Activated CD4-positive, alpha-beta T cell treated with anti-CD3 and anti-CD28 coated beads for 48 hours (primary cell): ENCODE data around the gene PER3.
A peak's percentile ranks its signal among the peaks of the same experiment; 100 is the strongest.
"Not testable (repeated sequence)": the region's sequence is repeated elsewhere in the genome, so short reads cannot be mapped to it uniquely, and the experiment has no call there.

Source experiments
- DNase-seq: peaks from one replicate; pipeline ENCODE4 v3.0.0-alpha.2; 2020

Gene PER3

DNA sequence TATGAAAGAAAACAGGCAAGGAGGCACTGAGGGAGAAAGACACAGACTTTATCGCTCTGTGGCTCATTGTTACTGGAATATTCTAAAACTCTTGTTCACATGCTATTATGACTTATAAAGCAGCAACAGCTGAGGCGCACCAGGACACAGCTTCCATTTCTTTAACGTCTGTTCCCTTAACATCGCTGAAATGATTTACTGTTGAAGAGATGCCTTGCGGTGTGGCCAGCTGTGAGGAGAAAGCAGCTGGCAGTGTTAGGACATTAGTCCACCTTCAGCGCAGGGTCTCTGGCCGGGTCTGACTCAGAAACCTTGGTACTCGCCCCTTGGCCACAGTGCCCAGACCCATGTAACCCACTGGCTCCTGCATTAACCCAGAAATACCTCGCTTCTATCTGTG lies 3.1 kb upstream of the PER3 start:
- no peak for DNase-seq

DNA sequence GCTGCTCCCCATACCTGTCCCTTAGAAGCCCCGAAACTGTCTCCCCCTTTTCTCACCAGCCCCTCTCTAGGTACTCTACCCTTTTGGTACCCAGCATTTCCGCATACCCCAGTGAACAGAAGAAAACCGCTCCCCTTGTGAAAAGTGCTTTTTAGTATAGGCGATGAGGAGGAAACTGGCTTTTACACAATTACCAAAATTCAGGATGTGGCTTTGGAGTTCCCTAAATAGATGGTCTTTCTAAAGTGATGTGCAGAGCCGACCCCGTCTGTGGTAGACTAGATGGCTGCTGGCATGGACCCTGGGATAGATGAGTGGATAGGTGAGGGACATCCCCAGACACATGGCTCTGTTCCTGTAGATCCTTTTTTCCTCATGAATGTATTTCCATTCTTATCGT lies 2.6 kb upstream of the PER3 start:
- no peak for DNase-seq

- DNase-seq = no peak
Measured at GRCh38 chr1:7781923-7782495, 2.1 kb upstream of the PER3 start.

GRCh38 chr1:7783178-7783711 lies 846 bp upstream of the PER3 start:
- peak; percentile 49 for DNase-seq

- DNase-seq = no peak
Measured at GRCh38 chr1:7784492-7785071, 491 bp downstream of the PER3 start.

DNA sequence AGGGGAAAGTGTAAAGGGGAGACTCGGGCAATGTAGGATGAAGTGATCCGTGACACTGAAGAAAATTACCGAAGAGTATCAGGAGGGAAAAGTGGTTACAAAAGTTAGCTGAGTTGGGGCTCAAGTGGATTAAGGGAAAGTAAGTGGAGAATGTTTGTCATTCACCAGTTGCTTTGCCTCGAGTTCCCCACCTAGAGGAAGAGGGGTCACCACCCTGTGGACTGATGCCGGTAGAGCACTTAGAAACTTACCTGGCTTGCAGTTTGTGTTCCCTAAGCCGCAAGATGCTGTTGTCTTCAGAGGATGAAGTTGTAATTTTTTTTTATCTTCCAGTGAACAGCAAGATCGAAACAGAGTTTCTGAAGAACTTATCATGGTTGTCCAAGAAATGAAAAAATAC lies 1.0 kb downstream of the PER3 start:
- no peak for DNase-seq

GRCh38 chr1:7786795-7787194 lies 2.7 kb downstream of the PER3 start:
- DNase-seq = no peak

DNA sequence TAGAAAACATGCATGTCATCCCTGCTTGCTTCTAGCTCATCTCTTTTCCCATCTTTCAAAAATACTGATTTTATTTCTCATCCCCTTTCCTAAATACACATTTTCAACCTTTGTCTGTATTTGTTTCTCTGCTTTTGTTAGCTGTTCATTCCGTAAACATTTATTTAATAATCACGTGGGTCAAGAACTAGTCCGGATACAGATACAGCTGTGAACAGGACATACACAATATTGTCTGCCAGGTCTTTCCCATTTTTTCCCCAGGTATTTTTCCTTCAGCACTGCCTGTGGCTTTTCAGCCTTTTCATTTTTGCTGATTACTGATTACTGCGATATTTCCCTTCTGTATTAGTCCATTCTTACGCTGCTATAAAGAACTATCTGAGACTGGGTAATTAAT lies 5.7 kb downstream of the PER3 start:
- no peak for DNase-seq

GRCh38 chr1:7791027-7791426 lies 6.9 kb downstream of the PER3 start:
- not testable (repeated sequence) for DNase-seq

DNA sequence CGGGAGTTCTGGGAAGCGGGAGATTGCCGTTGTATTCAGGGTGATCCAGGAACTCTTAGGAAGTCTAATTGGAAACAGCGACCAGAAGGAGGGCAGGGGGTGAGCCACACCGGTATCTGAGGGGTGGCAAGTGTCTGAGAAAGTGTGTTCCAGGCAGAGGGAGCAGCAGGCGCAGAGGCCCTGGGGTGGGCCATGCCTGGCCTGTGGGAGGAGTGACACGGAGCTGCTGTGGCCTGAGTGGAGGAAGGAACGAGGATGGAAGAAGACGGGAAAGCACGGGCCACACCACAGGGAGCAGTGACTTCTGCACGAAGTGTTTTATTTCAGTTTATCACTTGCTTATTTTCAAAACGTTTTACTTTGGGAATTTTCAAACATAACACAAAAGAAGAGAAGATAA lies 11.3 kb downstream of the PER3 start:
- DNase-seq = no peak

GRCh38 chr1:7805460-7805859 lies 21.4 kb downstream of the PER3 start:
- no peak for DNase-seq

GRCh38 chr1:7808253-7808844 lies 24.3 kb downstream of the PER3 start:
- DNase-seq = no peak

- DNase-seq = no peak
Measured at GRCh38 chr1:7809742-7810141, 25.7 kb downstream of the PER3 start.

- DNase-seq = peak; percentile 62
Measured at GRCh38 chr1:7810395-7810794, 26.3 kb downstream of the PER3 start.

GRCh38 chr1:7811476-7811875 lies 27.4 kb downstream of the PER3 start:
- DNase-seq = no peak

GRCh38 chr1:7813677-7814373 lies 29.7 kb downstream of the PER3 start:
- no peak for DNase-seq

DNA sequence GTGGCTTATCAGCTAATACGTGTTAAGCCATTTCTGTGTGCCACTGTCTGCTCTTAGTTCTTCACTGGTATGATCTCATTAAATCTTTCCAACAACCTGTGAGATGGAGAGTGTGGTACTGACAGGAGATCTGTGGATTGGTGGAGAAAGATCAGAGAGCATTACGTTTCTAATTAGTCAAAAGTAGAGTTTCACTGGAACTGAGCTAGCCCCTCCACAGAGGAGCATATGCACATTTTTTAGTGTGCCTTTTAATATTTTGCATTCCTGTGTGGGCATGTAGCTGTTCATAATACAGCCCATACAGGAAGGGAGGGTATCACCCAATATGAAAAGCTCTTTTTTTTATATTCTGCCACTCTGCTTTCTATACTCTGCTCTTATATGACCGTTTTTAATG lies 37.2 kb downstream of the PER3 start:
- DNase-seq = no peak

- no peak for DNase-seq
Measured at GRCh38 chr1:7824701-7825100, 40.6 kb downstream of the PER3 start.

DNA sequence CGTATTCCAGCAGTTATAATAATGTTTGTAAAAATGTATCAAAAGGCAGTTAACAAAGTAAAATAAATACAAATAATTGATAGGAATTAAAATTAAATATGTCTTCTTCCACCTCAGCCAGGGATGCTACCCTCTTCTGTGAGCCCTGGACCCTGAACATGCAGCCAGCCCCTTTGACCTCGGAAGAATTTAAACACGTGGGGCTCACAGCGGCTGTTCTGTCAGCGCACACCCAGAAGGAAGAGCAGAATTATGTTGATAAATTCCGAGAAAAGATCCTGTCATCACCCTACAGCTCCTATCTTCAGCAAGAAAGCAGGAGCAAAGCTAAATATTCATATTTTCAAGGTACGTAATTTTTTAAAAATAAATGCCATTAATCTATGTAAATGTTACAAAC lies 42.3 kb downstream of the PER3 start:
- no peak for DNase-seq

DNA sequence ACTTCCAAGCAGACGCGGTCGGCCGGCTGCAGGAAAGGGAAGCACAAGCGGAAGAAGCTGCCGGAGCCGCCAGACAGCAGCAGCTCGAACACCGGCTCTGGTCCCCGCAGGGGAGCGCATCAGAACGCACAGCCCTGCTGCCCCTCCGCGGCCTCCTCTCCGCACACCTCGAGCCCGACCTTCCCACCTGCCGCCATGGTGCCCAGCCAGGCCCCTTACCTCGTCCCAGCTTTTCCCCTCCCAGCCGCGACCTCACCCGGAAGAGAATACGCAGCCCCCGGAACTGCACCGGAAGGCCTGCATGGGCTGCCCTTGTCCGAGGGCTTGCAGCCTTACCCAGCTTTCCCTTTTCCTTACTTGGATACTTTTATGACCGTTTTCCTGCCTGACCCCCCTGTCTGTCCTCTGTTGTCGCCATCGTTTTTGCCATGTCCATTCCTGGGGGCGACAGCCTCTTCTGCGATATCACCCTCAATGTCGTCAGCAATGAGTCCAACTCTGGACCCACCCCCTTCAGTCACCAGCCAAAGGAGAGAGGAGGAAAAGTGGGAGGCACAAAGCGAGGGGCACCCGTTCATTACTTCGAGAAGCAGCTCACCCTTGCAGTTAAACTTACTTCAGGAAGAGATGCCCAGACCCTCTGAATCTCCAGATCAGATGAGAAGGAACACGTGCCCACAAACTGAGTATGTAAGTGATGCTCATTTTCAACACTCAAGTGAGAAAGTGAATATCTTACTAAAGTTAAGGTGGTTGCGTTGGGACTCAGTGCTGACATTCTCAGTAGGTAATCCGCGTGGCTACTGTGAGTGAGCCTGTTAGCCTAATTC lies 43.2 kb downstream of the PER3 start:
- peak; percentile 37 for DNase-seq

- DNase-seq = no peak
Measured at GRCh38 chr1:7831458-7831857, 47.4 kb downstream of the PER3 start.

DNA sequence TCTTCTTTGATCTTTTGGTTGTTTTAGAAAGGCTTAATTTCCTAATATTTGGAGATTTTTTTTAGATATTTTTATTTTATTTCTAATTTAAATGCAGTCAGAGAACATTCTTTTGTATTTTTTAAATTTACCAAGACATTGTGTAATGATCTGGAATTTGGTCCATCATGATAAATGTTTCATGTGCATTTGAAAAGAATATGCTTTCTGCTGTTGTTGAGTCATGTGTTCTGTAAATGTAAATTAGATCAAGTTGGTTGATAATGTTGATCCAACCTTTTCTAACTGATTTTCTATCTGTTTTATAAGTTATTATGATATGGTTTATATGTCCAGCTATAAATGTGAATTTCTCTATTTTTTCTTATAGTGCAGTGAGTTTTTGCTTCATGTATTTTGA lies 48.9 kb downstream of the PER3 start:
- no peak for DNase-seq

DNA sequence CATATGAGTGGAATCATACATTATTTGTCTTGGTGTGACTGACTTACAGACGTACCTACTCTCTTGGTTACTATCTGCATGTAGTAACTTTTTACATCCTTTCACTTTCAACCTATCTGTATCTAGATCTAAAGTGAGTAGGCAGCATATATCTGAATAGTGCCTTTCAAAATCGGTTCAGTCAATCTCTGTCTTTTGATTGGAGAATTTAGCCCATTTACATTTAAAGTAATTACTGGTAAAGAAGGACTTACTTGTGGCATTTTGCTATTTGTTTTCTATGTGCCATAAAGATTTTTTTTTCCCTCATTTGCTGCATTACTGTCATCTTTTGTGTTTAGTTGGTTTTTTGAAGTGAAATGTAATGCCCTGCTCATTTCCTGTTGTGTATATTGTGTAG lies 54.6 kb downstream of the PER3 start:
- DNase-seq = no peak
